HepG2 (cell line): ENCODE data around the gene RMI1. TPM values are rescaled to one million over a fixed set of nuclear protein-coding genes. Genes with fewer than 3 reads are reported as not detected.

ENCODE experiments used
- ATAC-seq: fragments of 200-7000 bp; cut with Tn5 transposase; 3 replicates; pipeline ENCODE4 v1.9.1; 2020; ENCODE audit warnings: mild to moderate bottlenecking, moderate library complexity
- BruUV-seq: library from RNA; stranded (reverse); fragments of 400-500 nt; replicated peaks from 2 replicates; lab custom pipeline; 2021; lab: Mats Ljungman, UMichigan
- CTCF ChIA-PET: fragments of 300-600 bp; formaldehyde crosslinking; extraction: SDS; loops from one replicate; lab custom pipeline; 2021; ENCODE audit warnings: low total read pairs, inconsistent platforms, low intra/inter-chr PET ratio; lab: Yijun Ruan, JAX
- POLR2A ChIA-PET: fragments of 350-600 bp; sonication (Branson Sonifier 250); formaldehyde crosslinking; loops from one replicate; lab custom pipeline; 2020; ENCODE audit warnings: antibody characterized with exemption, inconsistent platforms; lab: Yijun Ruan, JAX
- DNase-seq: peaks from one replicate; pipeline ENCODE4 v3.0.0-alpha.2; 2015; ENCODE audit warnings: low spot score
- FAIRE-seq: peaks from 3 replicates; lab custom pipeline; 2011; peaks lifted over from hg19 to GRCh38; lab: Jason Lieb, UNC
- H2AFZ ChIP-seq: one replicate; pipeline ENCODE4 v1.6.1; 2011; ENCODE audit warnings: low read length, inconsistent platforms
- H3K27ac ChIP-seq: fragments of 300-600 bp; 3 replicates; pipeline ENCODE4 v1.8.0; 2011; ENCODE audit warnings: mixed run types, mild to moderate bottlenecking, mixed read lengths, low read length, inconsistent platforms; ENCODE audit not compliant: insufficient read depth; ENCODE audit errors: extremely low read length
- H3K27me3 ChIP-seq, 2 experiments: fragments of 200-600 bp in 1 of 2; 2 replicates in 1 of 2; 3 replicates in 1 of 2; pipeline versions ENCODE4 v1.6.0 to v1.8.0; 2011; ENCODE audit warnings: low read length in 2 of 2, mild to moderate bottlenecking in 2 of 2, moderate library complexity in 2 of 2, inconsistent platforms in 1 of 2; ENCODE audit not compliant: insufficient read depth in 2 of 2, control insufficient read depth in 1 of 2
- H3K36me3 ChIP-seq, 2 experiments: fragments of 200-600 bp in 1 of 2; replicated peaks in 1 of 2; 2 replicates in 1 of 2; 3 replicates in 1 of 2; pipeline versions ENCODE4 v1.5.1 to v1.8.0; 2011; ENCODE audit warnings: low read length in 2 of 2, inconsistent platforms in 1 of 2; ENCODE audit not compliant: insufficient read depth in 2 of 2, control insufficient read depth in 1 of 2
- H3K4me1 ChIP-seq: 2 replicates; pipeline ENCODE4 v1.5.1; 2012; ENCODE audit warnings: low read length, inconsistent platforms; ENCODE audit not compliant: insufficient read depth
- H3K4me2 ChIP-seq: 2 replicates; pipeline ENCODE4 v1.6.0; 2011; ENCODE audit warnings: low read depth, low read length, inconsistent platforms
- H3K4me3 ChIP-seq, 3 experiments: fragments of 200-600 bp in 1 of 3; sonication (generic), shearing (Covaris generic) in 1 of 3; replicated peaks in 1 of 3; 2 replicates each; pipeline ENCODE4 v1.5.1; 2011 to 2016; ENCODE audit warnings: low read length in 3 of 3, inconsistent platforms in 2 of 3, low read depth in 2 of 3, mild to moderate bottlenecking in 2 of 3, control low read depth in 1 of 3, mixed read lengths in 1 of 3; ENCODE audit not compliant: insufficient read depth in 1 of 3
- H3K79me2 ChIP-seq: one replicate; pipeline ENCODE4 v1.6.1; 2011; ENCODE audit warnings: low read length, inconsistent platforms; ENCODE audit not compliant: insufficient read depth
- H3K9ac ChIP-seq: 2 replicates; pipeline ENCODE4 v1.6.0; 2011; ENCODE audit warnings: mild to moderate bottlenecking, low read depth, low read length, inconsistent platforms; ENCODE audit not compliant: insufficient read depth
- H3K9me3 ChIP-seq: 2 replicates; pipeline ENCODE4 v1.5.1; 2012; ENCODE audit warnings: mild to moderate bottlenecking, low read length
- H4K20me1 ChIP-seq: 2 replicates; pipeline ENCODE4 v1.6.0; 2011; ENCODE audit warnings: inconsistent platforms, mild to moderate bottlenecking, low read length, moderate library complexity; ENCODE audit not compliant: insufficient read depth
- CC2D1A ChIP-seq: sonication (generic); formaldehyde crosslinking; IDR thresholded peaks from 2 replicates; pipeline ENCODE4 v1.8.1; 2023; ENCODE audit warnings: mild to moderate bottlenecking, missing genetic modification reagents
- CEBPB ChIP-seq: IDR thresholded peaks from 2 replicates; pipeline ENCODE4 v1.6.1; 2011; ENCODE audit warnings: low read depth, low read length, improper control_type of control experiment, borderline replicate concordance
- CEBPG ChIP-seq: IDR thresholded peaks from 2 replicates; pipeline ENCODE4 v1.6.1; 2016
- CREB1 ChIP-seq, 2 experiments: fragments of 450-650 bp in 1 of 2; IDR thresholded peaks; 2 replicates each; pipeline ENCODE4 v1.6.1; 2016 to 2017; ENCODE audit warnings: control low read depth in 1 of 2, mild to moderate bottlenecking in 1 of 2, missing compliant biosample characterization in 1 of 2, missing genetic modification characterization in 1 of 2
- CTCF ChIP-seq: sonication (generic); formaldehyde crosslinking; IDR thresholded peaks from 2 replicates; pipeline ENCODE4 v1.5.0; 2020; ENCODE audit warnings: mild to moderate bottlenecking, missing genetic modification reagents, moderate library complexity
- ERF ChIP-seq: IDR thresholded peaks from 2 replicates; pipeline ENCODE4 v1.6.1; 2018; ENCODE audit warnings: missing biosample characterization, missing genetic modification reagents
- FOXK1 ChIP-seq: sonication (generic); formaldehyde crosslinking; IDR thresholded peaks from 2 replicates; pipeline ENCODE4 v1.4.0; 2020; ENCODE audit warnings: low read depth, missing genetic modification reagents, borderline replicate concordance
- GABPA ChIP-seq, 2 experiments: IDR thresholded peaks; 2 replicates each; pipeline ENCODE4 v1.6.1; 2011 to 2016; ENCODE audit warnings: low read depth in 2 of 2, low read length in 1 of 2, missing biosample characterization in 1 of 2, missing genetic modification characterization in 1 of 2
- RAD21 ChIP-seq: fragments of 450-650 bp; formaldehyde crosslinking; IDR thresholded peaks from 2 replicates; pipeline ENCODE4 v1.5.0; 2020; ENCODE audit warnings: mild to moderate bottlenecking
- SMC3 ChIP-seq: IDR thresholded peaks from 2 replicates; pipeline ENCODE4 v1.6.1; 2011; ENCODE audit warnings: low read length, improper control_type of control experiment
- SP5 ChIP-seq: IDR thresholded peaks from 2 replicates; pipeline ENCODE4 v1.6.1; 2016; ENCODE audit warnings: low read depth, borderline replicate concordance
- STAG1 ChIP-seq: sonication (generic); formaldehyde crosslinking; IDR thresholded peaks from 2 replicates; pipeline ENCODE4 v1.4.0; 2020; ENCODE audit warnings: missing genetic modification reagents
- XBP1 ChIP-seq: sonication (generic); formaldehyde crosslinking; IDR thresholded peaks from 2 replicates; pipeline ENCODE4 v1.5.0; 2020; ENCODE audit warnings: missing genetic modification reagents
- ZFX ChIP-seq: sonication (generic); formaldehyde crosslinking; IDR thresholded peaks from 2 replicates; pipeline ENCODE4 v1.4.0; 2020; ENCODE audit warnings: mild to moderate bottlenecking, low read depth, missing genetic modification reagents, moderate library complexity
- ZNF207 ChIP-seq: fragments of 450-650 bp; IDR thresholded peaks from 2 replicates; pipeline ENCODE4 v1.6.1; 2016; ENCODE audit warnings: antibody characterized with exemption, borderline replicate concordance
- WGBS: methylation state at CpG from one replicate; pipeline ENCODE4 v1.1.6; 2017; ENCODE audit warnings: low lambda C conversion rate; 5-methylcytosine and 5-hydroxymethylcytosine counted together
- in situ Hi-C: cut with HindIII; loops from 2 replicates; pipeline ENCODE4 v1.10.0; 2017; ENCODE audit warnings: low pct_unique_long_range_greater_than_20kb; ENCODE audit not compliant: extremely low pct_ligation_motif_present
- intact Hi-C: fragments of 100-400 bp; cut with micrococcal nuclease; formaldehyde crosslinking; loops from one replicate; pipeline ENCODE4 v1.10.0; 2022; ENCODE audit not compliant: unreplicated experiment
- polyA plus RNA-seq, 8 experiments: library from polyadenylated mRNA; depleted of rRNA in 3 of 8; stranded (reverse) in 7 of 8; unstranded in 1 of 8; fragments of >200 nt; fragmentation: Illumina TruSeq in 4 of 8; extraction: Trizol in 4 of 8; gene quantifications; 2 replicates each; pipeline versions ENCODE4 v1.2.1 to v1.2.3, GENCODE V29; 2011 to 2016; ENCODE audit warnings: low read depth in 4 of 8, missing spikeins in 1 of 8, mixed read lengths in 1 of 8; ENCODE audit not compliant: insufficient read depth in 1 of 8
- total RNA-seq, 5 experiments: library from RNA; depleted of rRNA; stranded (reverse); fragments of >200 nt; fragmentation: Illumina TruSeq; extraction: Trizol; gene quantifications; 2 replicates each; pipeline ENCODE4 v1.2.3, GENCODE V29; 2016; ENCODE audit warnings: low read depth in 1 of 5
- TF ChIP-seq, protein P1 (sequence below): sonication (generic); formaldehyde crosslinking; IDR thresholded peaks from 2 replicates; pipeline ENCODE4 v1.9.0; 2021; ENCODE audit warnings: mild to moderate bottlenecking, missing genetic modification reagents

RMI1 gene
- total and polyA plus RNA-seq, 2 of the 13 experiments (the other 11 are each of a cell fraction or from before 2014, with no cell fraction given), result 0.54 to 3.7 TPM

DNA sequence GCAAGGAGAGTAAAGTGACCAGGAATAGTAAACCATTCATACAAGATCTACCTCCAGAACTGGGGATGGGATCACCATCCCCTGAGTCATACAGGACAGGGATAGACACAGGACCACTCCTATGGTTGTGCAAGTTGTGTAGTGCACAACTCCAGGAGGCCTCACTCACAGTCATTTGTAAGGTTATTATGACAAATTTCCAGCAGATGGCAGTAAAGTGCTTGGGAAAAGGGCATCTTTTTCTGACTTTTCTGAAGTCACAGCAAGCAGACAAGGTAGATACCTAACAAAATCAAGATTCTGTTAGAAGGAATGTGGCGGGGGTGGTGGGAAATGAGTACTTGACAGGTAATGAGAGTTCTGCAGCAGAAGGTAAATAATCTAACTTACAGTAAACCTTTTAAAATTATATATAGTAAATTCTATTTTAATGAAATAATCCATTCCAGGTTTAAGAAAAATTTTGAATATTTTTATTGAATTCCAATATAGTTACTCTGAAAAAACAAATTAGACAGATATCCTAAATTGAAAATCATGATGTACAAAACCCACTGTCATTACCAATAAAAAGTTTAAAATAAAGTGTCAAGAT lies 42.6 kb upstream of the RMI1 start:
- H3K36me3 ChIP-seq, result peaks cover 16 to 47% of the 10 kb centered on the region in 2 experiments
- H3K27ac ChIP-seq, result no peak overlapping the region
- H3K79me2 ChIP-seq, result no peaks in the 10 kb centered on the region
- H4K20me1 ChIP-seq, result no peaks in the 10 kb centered on the region
- FAIRE-seq, result peak; percentile 88
- peak; percentile 68 for DNase-seq
- no peaks in the 10 kb centered on the region for H3K9me3 ChIP-seq
- in situ Hi-C loops, result loop anchor here (5.0 kb wide), 2 partner anchors 234 to 324 kb away; no protein-coding TSS in a partner anchor
- TF ChIP-seq FOXK1 (CRISPR knock-in tag), result no peak
- 0 out of 2 replicates have a peak, but pooled peaks have one; percentile 3 for TF ChIP-seq CEBPG
- TF ChIP-seq CREB1 (IDR thresholded peaks at IDR 0.05), result no peak
- 0 out of 2 replicates have a peak, but pooled peaks have one; percentile 20 for TF ChIP-seq CREB1 (CRISPR knock-in tag; IDR thresholded peaks at IDR 0.05)
- TF ChIP-seq ZNF207, result no peak
- TF ChIP-seq CEBPB, result peak; percentile 47; the same call in 1 of the 2 replicates
- TF ChIP-seq SP5, result 0 out of 2 replicates have a peak, but pooled peaks have one; percentile 10
- no peak for TF ChIP-seq XBP1 (CRISPR knock-in tag)
- TF ChIP-seq CC2D1A (CRISPR knock-in tag), result no peak
- TF ChIP-seq ZFX, result no peak
- TF ChIP-seq SMC3, result peak; percentile 85
- TF ChIP-seq, protein P1, sequence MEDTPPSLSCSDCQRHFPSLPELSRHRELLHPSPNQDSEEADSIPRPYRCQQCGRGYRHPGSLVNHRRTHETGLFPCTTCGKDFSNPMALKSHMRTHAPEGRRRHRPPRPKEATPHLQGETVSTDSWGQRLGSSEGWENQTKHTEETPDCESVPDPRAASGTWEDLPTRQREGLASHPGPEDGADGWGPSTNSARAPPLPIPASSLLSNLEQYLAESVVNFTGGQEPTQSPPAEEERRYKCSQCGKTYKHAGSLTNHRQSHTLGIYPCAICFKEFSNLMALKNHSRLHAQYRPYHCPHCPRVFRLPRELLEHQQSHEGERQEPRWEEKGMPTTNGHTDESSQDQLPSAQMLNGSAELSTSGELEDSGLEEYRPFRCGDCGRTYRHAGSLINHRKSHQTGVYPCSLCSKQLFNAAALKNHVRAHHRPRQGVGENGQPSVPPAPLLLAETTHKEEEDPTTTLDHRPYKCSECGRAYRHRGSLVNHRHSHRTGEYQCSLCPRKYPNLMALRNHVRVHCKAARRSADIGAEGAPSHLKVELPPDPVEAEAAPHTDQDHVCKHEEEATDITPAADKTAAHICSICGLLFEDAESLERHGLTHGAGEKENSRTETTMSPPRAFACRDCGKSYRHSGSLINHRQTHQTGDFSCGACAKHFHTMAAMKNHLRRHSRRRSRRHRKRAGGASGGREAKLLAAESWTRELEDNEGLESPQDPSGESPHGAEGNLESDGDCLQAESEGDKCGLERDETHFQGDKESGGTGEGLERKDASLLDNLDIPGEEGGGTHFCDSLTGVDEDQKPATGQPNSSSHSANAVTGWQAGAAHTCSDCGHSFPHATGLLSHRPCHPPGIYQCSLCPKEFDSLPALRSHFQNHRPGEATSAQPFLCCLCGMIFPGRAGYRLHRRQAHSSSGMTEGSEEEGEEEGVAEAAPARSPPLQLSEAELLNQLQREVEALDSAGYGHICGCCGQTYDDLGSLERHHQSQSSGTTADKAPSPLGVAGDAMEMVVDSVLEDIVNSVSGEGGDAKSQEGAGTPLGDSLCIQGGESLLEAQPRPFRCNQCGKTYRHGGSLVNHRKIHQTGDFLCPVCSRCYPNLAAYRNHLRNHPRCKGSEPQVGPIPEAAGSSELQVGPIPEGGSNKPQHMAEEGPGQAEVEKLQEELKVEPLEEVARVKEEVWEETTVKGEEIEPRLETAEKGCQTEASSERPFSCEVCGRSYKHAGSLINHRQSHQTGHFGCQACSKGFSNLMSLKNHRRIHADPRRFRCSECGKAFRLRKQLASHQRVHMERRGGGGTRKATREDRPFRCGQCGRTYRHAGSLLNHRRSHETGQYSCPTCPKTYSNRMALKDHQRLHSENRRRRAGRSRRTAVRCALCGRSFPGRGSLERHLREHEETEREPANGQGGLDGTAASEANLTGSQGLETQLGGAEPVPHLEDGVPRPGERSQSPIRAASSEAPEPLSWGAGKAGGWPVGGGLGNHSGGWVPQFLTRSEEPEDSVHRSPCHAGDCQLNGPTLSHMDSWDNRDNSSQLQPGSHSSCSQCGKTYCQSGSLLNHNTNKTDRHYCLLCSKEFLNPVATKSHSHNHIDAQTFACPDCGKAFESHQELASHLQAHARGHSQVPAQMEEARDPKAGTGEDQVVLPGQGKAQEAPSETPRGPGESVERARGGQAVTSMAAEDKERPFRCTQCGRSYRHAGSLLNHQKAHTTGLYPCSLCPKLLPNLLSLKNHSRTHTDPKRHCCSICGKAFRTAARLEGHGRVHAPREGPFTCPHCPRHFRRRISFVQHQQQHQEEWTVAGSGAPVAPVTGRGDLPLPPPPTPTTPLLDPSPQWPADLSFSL, result peak; percentile 79
- TF ChIP-seq ERF, result 0 out of 2 replicates have a peak, but pooled peaks have one; percentile 18
- peak; percentile 85 for TF ChIP-seq STAG1 (CRISPR knock-in tag)
- TF ChIP-seq CTCF (CRISPR knock-in tag), result peak; percentile 78
- TF ChIP-seq GABPA (IDR thresholded peaks at IDR 0.05; ENCODE audit: low read depth, low read length), result no peak
- no peak for TF ChIP-seq GABPA (CRISPR knock-in tag; IDR thresholded peaks at IDR 0.05; ENCODE audit: low read depth)
- TF ChIP-seq RAD21 (CRISPR knock-in tag), result peak; percentile 80
- BruUV-seq, result no TSS peak
- H2AFZ ChIP-seq, result no peak overlapping the region
- H3K4me3 ChIP-seq, result no peak overlapping the region
- peaks cover 18% of the 10 kb centered on the region for H3K4me1 ChIP-seq
- POLR2A ChIA-PET, result no interaction called here
- CTCF ChIA-PET, result interaction anchor here (1.9 to 3.8 kb wide), 3 partner anchors 235 to 377 kb away, joined by 10 to 24 read pairs (median 19); no protein-coding TSS in a partner anchor
- H3K9ac ChIP-seq, result no peak overlapping the region
- H3K4me2 ChIP-seq, result no peak overlapping the region
- no peaks in the 10 kb centered on the region for H3K27me3 ChIP-seq
- ATAC-seq, result peak; percentile 83
- intact Hi-C loops, result loop anchor here (1.0 kb wide), 4 partner anchors 235 to 377 kb away; no protein-coding TSS in a partner anchor
- 66% methylated on average over 1 of the region's 1 CpG for WGBS
